HG02973 (cell line): ENCODE data around the gene SEC16A.

Experiments used
- ATAC-seq: cut with Tn5 transposase; IDR thresholded peaks from one replicate; pipeline ENCODE4 v1.9.1; 2021; ENCODE audit warnings: moderate library complexity; ENCODE audit not compliant: unreplicated experiment

Gene SEC16A

GRCh38 chr9:136482793-136483588 lies at the start of gene SEC16A:
Gene SEC16A, minus strand, starts transcription at chr9:136483040. Its CDS starts 5,425 bp downstream, at chr9:136477615.
- ATAC-seq: peak; percentile 50

GRCh38 chr9:136531904-136532798 lies 49.3 kb upstream of the SEC16A start:
- no peak for ATAC-seq

- ATAC-seq: no peak
Measured at GRCh38 chr9:136531186-136531903, 48.5 kb upstream of the SEC16A start.

- no peak for ATAC-seq
Measured at GRCh38 chr9:136530461-136531089, 47.7 kb upstream of the SEC16A start.

GRCh38 chr9:136529516-136530460 lies 46.9 kb upstream of the SEC16A start:
- no peak for ATAC-seq

GRCh38 chr9:136528716-136529341 lies 46.0 kb upstream of the SEC16A start:
- ATAC-seq: no peak

- no peak for ATAC-seq
Measured at GRCh38 chr9:136527721-136528710, 45.2 kb upstream of the SEC16A start.

- ATAC-seq: no peak
Measured at GRCh38 chr9:136527131-136527530, 44.3 kb upstream of the SEC16A start.

- no peak for ATAC-seq
Measured at GRCh38 chr9:136526625-136527066, 43.8 kb upstream of the SEC16A start.

- no peak for ATAC-seq
Measured at GRCh38 chr9:136525841-136526499, 43.1 kb upstream of the SEC16A start.

GRCh38 chr9:136525207-136525606 lies 42.4 kb upstream of the SEC16A start:
- no peak for ATAC-seq

GRCh38 chr9:136522314-136523237 lies 39.7 kb upstream of the SEC16A start:
- ATAC-seq: no peak

- ATAC-seq: no peak
Measured at GRCh38 chr9:136521537-136521936, 38.7 kb upstream of the SEC16A start.

GRCh38 chr9:136520053-136520540 lies 37.3 kb upstream of the SEC16A start:
- no peak for ATAC-seq

- ATAC-seq: no peak
Measured at GRCh38 chr9:136519263-136520052, 36.6 kb upstream of the SEC16A start.
